K562 (cell line): ENCODE data around the gene MANBA. TPM values are rescaled to one million over a fixed set of nuclear protein-coding genes. Genes with fewer than 3 reads are reported as not detected.
A peak's percentile ranks its signal among the peaks of the same experiment; 100 is the strongest.

Experiments used
- CEBPB ChIP-seq: fragments of 450-650 bp; IDR thresholded peaks from 2 replicates; pipeline ENCODE4 v1.6.1; 2016; ENCODE audit warnings: missing genetic modification characterization, missing compliant biosample characterization
- GTF2A2 ChIP-seq: IDR thresholded peaks from 2 replicates; pipeline ENCODE4 v1.6.1; 2016; ENCODE audit warnings: mild to moderate bottlenecking, missing genetic modification characterization, missing compliant biosample characterization
- HDAC3 ChIP-seq: fragments of 450-650 bp; IDR thresholded peaks from 2 replicates; pipeline ENCODE4 v1.6.1; 2018; ENCODE audit warnings: borderline replicate concordance, mild to moderate bottlenecking, moderate library complexity; ENCODE audit not compliant: partially characterized antibody
- SMAD4 ChIP-seq: fragments of 250-450 bp; sonication (Bioruptor Pico); conservative IDR thresholded peaks from 2 replicates; pipeline ENCODE4 v1.8.0; 2021; ENCODE audit warnings: inconsistent platforms, mild to moderate bottlenecking, moderate library complexity
- ZNF175 ChIP-seq: fragments of 200-800 bp; sonication (Bioruptor generic); IDR thresholded peaks from 2 replicates; pipeline ENCODE4 v1.6.1; 2016; ENCODE audit warnings: low read depth, mild to moderate bottlenecking, missing genetic modification characterization, missing compliant biosample characterization
- polyA plus RNA-seq, 8 experiments: library from polyadenylated mRNA; depleted of rRNA in 4 of 8; stranded (reverse) in 5 of 8; unstranded in 3 of 8; fragments of >200 nt; fragmentation: Nextera tagmentation in 2 of 8; fragmentation: Illumina TruSeq in 1 of 8; extraction: Ambion mirVana in 2 of 8; extraction: Trizol in 1 of 8; gene quantifications; 2 replicates each; pipeline versions ENCODE4 v1.2.1 to v1.2.3, GENCODE V29; 2011 to 2014; ENCODE audit warnings: inconsistent platforms in 1 of 8, missing spikeins in 1 of 8
- total RNA-seq, 7 experiments: library from RNA; depleted of rRNA in 6 of 7; stranded (reverse); fragments of >200 nt in 6 of 7; fragmentation: Illumina TruSeq in 2 of 7; extraction: Trizol in 2 of 7; gene quantifications; 2 replicates each; pipeline versions ENCODE4 v1.2.1 to v1.2.3, GENCODE V29; 2011 to 2021; ENCODE audit warnings: low replicate concordance in 1 of 7
- TF ChIP-seq, protein P1 (sequence below), 2 experiments: fragments of 450-650 bp in 1 of 2; sonication (generic) in 1 of 2; formaldehyde crosslinking in 1 of 2; IDR thresholded peaks in 1 of 2; conservative IDR thresholded peaks in 1 of 2; 2 replicates each; pipeline versions ENCODE4 v1.6.1 to v1.8.1; 2016 to 2023; ENCODE audit warnings: mild to moderate bottlenecking in 2 of 2, moderate library complexity in 2 of 2, inconsistent platforms in 1 of 2, missing genetic modification reagents in 1 of 2
- TF ChIP-seq, protein P2 (sequence below): sonication (generic); formaldehyde crosslinking; IDR thresholded peaks from 2 replicates; pipeline ENCODE4 v1.8.0; 2022; ENCODE audit warnings: missing genetic modification reagents, mild to moderate bottlenecking, borderline replicate concordance
- TF ChIP-seq, protein P3 (sequence below): fragments of 450-650 bp; IDR thresholded peaks from 2 replicates; pipeline ENCODE4 v1.6.1; 2016; ENCODE audit warnings: missing biosample characterization, missing genetic modification characterization
- TF ChIP-seq, protein P4 (sequence below): sonication (generic); formaldehyde crosslinking; IDR thresholded peaks from 2 replicates; pipeline ENCODE4 v1.8.1; 2023; ENCODE audit warnings: mild to moderate bottlenecking, missing genetic modification reagents, moderate library complexity
- TF ChIP-seq, protein P5 (sequence below): fragments of 200-800 bp; sonication (Bioruptor generic); IDR thresholded peaks from 2 replicates; pipeline ENCODE4 v1.6.1; 2017; ENCODE audit warnings: missing genetic modification characterization, missing compliant biosample characterization

The MANBA gene
- total and polyA plus RNA-seq, 9 of the 15 experiments (the other 6 are each of a cell fraction or from before 2014, with no cell fraction given): 1.8 to 12.9 (median 7.7) TPM

DNA sequence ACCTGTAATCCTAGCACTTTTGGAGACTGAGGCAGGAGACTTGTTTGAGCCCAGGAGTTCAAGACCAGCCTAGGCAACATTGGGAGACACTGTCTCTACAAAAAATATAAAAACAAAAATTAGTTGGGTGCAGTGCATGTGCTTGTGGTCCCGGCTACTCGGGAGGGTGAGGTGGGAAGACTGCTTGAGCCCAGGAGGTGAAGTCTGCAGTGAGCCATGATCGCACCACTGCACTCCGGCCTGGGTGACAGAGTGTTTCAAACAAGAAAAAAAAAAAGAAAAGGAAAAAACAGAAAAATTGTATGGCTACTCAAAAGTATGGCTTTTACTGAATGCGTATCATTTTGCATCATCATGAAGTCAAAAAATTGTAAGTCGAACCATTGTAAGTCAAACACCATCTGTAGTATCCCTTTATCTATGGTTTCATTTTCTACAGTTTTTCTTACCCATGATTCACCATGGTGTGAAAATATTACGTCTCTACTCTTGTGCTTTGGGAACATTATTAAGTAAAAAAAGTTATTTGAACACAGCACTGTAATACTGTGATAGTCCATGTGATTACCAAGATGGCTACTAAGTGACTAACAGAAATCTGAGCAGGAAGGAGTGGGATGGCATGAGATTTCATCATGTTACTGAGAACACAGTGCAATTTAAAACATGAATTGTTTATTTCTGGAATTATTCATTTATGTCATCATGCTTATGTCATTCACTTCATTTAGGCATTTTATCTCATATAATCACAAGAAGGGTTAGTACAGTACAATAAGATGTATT, 26.5 kb upstream of the MANBA start (continued):
- TF ChIP-seq, protein P1, sequence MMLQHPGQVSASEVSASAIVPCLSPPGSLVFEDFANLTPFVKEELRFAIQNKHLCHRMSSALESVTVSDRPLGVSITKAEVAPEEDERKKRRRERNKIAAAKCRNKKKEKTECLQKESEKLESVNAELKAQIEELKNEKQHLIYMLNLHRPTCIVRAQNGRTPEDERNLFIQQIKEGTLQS (IDR thresholded peaks at IDR 0.05): peak; percentile 92
- TF ChIP-seq, protein P1 (CRISPR knock-in tag; conservative IDR thresholded peaks at IDR 0.05): no peak
- TF ChIP-seq ZNF175: peak; percentile 93
- TF ChIP-seq, protein P2, sequence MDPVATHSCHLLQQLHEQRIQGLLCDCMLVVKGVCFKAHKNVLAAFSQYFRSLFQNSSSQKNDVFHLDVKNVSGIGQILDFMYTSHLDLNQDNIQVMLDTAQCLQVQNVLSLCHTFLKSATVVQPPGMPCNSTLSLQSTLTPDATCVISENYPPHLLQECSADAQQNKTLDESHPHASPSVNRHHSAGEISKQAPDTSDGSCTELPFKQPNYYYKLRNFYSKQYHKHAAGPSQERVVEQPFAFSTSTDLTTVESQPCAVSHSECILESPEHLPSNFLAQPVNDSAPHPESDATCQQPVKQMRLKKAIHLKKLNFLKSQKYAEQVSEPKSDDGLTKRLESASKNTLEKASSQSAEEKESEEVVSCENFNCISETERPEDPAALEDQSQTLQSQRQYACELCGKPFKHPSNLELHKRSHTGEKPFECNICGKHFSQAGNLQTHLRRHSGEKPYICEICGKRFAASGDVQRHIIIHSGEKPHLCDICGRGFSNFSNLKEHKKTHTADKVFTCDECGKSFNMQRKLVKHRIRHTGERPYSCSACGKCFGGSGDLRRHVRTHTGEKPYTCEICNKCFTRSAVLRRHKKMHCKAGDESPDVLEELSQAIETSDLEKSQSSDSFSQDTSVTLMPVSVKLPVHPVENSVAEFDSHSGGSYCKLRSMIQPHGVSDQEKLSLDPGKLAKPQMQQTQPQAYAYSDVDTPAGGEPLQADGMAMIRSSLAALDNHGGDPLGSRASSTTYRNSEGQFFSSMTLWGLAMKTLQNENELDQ (CRISPR knock-in tag): no peak
- 0 out of 2 replicates have a peak, but pooled peaks have one; percentile 14 for TF ChIP-seq CEBPB (tag)
- TF ChIP-seq HDAC3: peak; percentile 37
- TF ChIP-seq, protein P3, sequence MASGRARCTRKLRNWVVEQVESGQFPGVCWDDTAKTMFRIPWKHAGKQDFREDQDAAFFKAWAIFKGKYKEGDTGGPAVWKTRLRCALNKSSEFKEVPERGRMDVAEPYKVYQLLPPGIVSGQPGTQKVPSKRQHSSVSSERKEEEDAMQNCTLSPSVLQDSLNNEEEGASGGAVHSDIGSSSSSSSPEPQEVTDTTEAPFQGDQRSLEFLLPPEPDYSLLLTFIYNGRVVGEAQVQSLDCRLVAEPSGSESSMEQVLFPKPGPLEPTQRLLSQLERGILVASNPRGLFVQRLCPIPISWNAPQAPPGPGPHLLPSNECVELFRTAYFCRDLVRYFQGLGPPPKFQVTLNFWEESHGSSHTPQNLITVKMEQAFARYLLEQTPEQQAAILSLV (tag): 0 out of 2 replicates have a peak, but pooled peaks have one; percentile 56
- TF ChIP-seq GTF2A2 (tag): peak; percentile 58; the same call in 1 of the 2 replicates
- TF ChIP-seq, protein P4, sequence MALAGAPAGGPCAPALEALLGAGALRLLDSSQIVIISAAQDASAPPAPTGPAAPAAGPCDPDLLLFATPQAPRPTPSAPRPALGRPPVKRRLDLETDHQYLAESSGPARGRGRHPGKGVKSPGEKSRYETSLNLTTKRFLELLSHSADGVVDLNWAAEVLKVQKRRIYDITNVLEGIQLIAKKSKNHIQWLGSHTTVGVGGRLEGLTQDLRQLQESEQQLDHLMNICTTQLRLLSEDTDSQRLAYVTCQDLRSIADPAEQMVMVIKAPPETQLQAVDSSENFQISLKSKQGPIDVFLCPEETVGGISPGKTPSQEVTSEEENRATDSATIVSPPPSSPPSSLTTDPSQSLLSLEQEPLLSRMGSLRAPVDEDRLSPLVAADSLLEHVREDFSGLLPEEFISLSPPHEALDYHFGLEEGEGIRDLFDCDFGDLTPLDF (CRISPR knock-in tag): no peak
- TF ChIP-seq, protein P5, sequence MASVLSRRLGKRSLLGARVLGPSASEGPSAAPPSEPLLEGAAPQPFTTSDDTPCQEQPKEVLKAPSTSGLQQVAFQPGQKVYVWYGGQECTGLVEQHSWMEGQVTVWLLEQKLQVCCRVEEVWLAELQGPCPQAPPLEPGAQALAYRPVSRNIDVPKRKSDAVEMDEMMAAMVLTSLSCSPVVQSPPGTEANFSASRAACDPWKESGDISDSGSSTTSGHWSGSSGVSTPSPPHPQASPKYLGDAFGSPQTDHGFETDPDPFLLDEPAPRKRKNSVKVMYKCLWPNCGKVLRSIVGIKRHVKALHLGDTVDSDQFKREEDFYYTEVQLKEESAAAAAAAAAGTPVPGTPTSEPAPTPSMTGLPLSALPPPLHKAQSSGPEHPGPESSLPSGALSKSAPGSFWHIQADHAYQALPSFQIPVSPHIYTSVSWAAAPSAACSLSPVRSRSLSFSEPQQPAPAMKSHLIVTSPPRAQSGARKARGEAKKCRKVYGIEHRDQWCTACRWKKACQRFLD (CRISPR knock-in tag): peak; percentile 57; the same call in 1 of the 2 replicates
- TF ChIP-seq SMAD4 (CRISPR knock-in tag): peak; percentile 62; the same call in 1 of the 2 replicates
